GM19035 (cell line): ENCODE results near the gene MIS12.

Experiments
- ATAC-seq: cut with Tn5 transposase; IDR thresholded peaks from one replicate; pipeline ENCODE4 v1.9.1; 2021; ENCODE audit not compliant: unreplicated experiment

MIS12 gene, protein sequence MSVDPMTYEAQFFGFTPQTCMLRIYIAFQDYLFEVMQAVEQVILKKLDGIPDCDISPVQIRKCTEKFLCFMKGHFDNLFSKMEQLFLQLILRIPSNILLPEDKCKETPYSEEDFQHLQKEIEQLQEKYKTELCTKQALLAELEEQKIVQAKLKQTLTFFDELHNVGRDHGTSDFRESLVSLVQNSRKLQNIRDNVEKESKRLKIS

DNA sequence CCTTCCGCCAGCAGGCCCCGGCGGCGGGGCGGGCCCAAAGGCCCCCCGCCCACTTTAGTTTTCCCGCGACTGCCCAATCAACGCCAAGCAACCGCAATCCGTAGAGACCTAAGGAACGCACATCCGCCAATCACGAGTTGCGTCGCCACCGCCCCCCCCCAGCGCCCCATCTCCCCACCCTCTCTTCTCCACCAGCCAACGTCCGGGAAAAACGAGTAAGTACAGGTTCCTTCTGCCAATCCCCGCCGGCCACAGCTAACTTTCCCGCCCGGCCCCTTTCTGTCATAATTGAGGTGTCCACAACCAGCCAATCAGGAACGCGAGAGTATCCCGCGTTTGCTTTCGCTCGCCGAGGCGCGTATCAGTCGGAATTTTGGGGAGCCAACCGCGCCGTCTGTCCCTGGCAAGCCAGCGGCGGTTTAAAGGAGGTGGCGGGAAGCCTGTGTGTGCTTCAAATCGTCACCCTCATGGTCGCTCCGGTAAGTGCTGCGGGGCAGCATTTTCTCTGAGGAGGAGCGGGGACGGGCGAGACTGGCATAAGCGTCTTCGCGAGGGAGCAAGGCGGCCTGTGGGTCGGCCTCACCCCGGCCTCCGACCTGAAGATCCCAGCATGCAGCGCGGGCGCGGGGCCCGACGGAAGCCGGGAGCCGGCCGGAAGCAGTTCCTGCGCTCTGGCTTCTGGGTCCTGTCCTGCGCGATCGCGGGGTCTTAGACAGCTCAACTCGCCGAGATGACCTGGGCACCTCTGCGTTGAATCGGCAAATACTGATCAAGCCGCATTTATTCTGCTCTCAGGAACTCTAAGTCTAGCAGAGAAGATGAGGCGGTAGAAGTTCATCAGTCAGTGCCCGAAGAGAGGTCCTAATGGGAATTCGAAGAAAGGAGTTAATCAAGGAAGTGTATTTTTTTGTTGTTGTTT is at the start of gene MIS12:
TSS of gene MIS12 (plus strand) at position 361 of the 919 bp plus-strand sequence. CDS start 2,297 bp downstream, outside the sequence.
- ATAC-seq = peak; percentile 85

DNA sequence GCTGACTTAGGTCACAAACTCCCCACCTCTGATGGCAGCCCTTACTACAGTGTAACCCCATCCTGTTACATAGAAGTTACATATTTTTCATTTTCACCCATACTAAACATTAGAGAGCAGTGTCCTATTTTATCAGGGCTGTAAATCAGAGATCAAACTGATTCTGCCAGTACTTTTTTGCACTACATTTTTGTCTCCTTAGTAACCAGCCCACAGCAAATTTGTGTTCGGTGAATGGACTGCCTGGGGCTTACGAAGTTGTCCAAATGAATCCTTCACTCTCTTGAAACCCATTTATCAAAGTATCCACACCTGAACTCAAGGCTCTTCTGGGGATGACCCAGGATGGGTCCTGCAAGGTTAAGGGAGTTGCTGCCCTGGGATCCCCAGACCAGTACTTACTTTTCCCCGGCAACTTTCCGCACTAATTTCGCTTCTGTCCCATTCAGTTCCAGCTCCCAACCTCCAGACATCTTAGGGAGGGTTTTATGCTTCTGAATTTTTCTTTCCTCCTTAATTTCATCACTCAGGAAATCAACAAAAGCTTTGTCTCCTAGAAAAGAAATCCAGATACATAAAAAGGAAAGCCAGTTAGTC is 48.5 kb upstream of the MIS12 start:
- ATAC-seq = no peak

DNA sequence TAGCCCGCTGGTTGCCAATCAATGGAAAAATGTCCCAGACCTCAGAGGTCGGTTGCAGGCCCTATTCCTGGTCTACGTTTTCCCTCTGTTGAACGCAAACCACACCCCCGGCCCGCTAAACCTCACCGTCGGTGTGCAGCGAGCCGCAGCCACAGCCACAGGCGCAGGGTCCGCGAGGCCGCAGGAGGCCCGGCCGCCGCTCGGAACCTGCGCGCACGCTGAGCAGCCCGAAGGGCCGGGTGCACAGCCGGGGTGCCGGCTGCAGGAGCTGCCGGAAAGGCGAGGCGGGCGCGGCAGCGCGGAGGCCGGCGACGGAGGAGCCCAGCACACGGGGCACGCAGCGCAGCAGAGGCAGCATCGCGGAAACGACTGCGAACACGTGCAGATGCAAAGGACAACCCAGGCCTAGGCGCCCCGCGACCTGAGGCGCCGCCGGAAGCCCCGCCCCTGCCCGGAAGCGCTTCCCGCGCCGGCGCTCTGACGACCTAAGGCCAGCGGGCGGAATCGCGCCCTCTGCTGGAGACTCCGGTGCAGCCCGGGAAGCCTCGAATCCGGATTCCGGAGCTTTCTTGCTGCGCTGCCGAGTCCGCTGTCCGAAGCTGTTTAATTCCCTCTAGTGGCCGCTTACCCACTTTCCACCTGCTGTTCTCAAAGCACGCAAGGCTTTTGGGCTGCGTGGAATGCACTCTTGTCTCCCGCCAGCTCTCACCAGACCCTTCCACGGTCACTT is 47.5 kb upstream of the MIS12 start, which contains the start of gene C1QBP:
TSS of gene C1QBP (minus strand) at position 440 of the 730 bp plus-strand sequence. CDS start at position 358, 82 bp downstream.
- peak; percentile 85 for ATAC-seq

DNA sequence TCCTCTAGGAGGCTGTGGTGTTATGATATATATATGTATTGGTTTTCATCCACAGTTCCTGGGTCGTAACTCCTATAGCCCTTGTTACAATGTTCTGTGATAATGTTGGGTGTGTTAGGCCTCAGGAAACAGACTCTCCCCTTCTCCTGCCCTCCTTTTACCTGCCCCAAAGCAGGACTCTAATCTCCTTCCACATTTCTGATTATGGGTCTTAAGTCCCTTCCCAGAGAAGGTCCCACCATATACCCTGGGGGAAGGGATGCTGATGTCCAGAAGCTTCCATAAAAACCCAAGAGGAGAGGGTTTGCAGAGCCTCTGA is 47.0 kb upstream of the MIS12 start:
- ATAC-seq = no peak

DNA sequence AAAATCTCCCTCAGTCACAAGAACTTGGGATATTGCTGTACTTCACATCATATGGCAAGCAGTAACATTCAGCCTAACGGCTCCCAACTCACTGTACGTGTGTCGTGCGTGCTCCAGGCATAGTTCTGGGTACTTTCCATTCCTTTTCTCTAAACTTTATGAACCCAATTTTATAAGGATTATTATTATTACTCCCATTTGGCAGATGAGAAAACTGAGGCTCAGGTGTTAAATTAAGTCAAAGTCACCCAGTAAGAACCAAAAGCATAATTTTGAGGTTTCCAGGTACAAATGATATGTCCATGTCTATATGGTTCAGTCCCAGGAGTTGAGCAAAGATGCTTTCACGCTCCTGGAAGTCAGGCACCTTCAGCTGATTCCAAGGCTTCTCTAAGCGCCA is 42.6 kb upstream of the MIS12 start:
- no peak for ATAC-seq

DNA sequence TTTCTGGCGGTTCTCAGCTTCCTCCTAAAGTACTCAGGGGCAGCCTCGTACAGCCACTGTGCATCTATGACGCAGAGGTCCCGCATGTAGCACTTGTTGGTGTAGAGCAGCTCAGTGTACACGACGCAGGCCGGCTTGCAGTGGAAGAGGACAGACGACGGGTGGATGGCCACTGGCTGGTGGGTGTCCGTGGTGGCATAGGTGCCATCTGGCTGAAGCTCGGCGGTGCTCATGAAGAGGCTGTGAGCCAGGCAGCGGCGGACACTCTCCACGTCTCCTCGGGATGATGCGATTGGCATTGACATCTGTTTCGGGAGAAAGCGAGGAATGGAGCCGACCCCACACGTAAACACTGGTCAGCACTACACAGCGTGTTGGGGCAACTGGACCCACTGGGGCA is 42.2 kb upstream of the MIS12 start:
- ATAC-seq = no peak

DNA sequence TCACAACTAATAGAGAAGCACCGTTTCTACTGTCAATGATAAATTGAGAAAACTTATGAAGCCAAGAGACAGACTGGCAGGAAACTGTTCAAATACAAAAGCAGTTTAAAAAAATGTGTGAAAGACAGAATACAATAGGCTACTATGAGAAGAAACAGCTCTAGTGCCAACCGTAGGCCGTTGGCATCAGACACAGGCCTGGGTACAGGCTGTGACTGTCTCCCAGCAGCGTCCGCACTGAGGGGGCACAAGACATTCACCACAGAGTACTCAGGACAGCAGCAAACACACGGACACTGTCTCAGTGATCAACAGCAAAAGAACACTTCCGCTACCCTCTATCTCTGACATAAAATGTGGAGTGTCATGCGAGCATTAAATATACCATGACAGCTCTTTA is 39.6 kb upstream of the MIS12 start:
- no peak for ATAC-seq

DNA sequence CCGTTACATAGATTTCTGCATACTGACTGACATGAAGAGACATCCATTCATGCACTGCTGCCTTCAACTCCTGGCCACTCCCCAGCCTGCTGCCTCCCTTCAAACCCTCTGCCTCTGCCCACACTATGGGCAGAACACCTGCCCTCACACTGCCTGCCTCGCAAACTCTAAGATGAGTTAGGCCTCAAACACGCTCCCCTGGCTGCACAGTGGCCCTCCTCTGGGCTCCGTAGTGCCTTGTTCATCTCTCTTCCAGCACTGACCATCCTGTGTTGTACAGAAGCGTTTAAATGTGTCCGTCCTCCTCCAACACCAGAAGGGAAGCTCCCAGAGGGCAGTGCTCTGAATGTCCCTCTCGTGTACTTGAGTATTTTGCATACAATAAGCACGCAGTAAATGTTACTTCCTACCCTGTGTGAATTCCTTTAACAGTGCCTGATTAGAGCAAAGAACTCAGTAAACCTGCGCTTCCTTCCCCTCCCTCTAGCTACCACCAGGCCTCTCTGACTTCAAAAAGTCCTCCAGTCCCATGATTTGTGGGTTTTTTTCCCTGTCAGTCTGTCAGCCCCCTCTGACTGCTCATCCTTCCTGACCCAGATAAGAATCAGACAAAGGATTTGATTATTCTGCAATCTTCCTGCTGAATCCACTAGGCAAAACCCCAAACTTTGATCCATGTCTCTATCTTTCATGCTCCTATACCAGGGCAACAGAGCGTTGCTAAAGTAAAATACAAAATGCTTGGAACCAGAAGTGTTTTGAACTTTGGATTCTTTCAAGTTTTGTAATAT is 21.5 kb upstream of the MIS12 start:
- no peak for ATAC-seq

DNA sequence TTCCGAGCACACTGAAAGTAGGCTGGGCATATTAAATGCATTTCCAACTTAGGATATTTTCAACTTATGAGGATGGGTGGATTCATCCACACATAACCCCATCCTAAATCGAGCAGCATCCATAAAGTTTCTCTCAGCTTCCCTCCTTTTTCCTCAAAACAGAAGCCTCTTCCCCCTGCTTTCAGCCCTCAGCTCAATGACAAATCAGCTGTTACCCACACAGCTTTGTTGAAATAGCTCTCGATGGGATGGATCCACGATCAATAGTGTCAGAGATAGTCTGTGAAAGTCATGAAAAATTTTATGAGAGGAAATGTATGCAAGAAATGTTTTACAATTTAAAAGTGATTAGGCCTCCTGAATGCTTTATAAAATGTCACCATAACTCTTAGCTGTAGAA is 20.1 kb upstream of the MIS12 start:
- ATAC-seq = no peak

DNA sequence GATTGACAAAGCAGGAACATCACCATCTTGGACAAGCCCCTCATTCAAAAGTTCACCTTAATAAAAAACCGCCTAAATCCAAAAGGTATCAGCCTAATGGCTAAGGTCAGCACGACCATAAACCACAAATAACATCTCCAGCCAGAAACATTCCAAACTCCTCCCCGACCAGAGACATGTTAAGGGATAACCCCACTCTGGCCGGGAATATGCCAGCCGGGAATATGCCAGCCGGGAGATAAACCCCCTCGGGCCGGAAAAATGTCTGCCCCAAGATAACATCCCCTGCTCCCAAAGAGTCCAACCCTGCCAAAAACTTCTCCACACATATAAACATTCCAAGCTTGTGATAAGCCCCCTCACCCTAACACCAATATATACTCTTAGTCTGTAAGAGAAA is 18.9 kb upstream of the MIS12 start:
- ATAC-seq = no peak

DNA sequence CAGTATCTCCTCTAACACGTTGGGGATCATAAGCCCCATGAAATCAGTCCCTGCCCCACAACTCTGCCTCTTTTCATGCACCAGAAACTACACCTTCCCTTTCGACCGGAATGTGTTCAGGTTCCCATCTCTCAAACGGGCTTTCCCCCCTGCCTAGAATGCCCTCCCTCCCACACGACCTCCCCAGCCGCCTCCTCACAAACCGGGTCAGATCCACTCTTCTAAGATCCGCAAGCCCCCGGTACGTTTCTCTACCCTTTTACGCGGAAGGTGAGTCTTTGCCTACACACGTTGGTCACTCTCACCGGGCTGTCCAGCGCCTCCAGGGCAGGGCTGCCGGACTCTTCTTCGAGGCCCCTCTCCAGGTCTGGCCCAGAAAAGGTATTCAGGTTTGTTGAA is 18.3 kb upstream of the MIS12 start:
- peak; percentile 12 for ATAC-seq

DNA sequence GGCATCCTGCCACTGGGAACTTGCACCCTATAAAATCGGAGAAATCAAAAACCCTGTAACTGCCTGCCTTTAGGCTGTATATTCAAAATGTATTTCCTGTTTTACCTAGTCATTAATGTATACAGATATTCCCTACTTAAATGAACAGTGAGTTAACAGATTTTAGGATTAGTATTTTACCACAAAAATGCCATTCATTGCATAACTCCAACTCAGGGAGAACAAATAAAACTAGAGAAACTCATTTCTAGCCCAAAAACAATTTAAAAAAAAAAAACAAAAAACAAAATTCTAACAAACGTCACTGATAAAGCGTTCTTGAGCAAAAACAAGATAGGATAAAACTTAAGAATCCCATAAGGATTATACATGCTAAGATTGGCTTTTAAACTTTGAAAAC is 13.9 kb upstream of the MIS12 start:
- no peak for ATAC-seq

DNA sequence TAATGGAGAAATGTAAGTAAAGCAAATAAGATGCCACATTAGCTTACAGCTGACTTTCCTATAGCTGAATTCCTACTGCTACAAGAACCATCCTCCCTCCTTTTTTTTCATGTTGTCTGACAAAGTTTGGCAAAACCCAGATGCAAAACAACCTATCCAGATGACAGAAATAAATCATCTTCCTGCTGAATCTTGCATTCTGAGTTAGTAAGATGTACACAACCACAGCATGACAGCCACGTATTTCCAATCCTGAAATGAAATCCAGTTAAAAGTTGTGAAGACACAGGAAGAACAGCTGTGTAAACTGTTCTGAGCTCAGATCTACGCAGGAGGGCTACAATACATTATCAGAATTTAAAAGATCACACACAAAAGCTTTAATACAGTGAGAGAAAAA is 12.5 kb upstream of the MIS12 start:
- no peak for ATAC-seq

DNA sequence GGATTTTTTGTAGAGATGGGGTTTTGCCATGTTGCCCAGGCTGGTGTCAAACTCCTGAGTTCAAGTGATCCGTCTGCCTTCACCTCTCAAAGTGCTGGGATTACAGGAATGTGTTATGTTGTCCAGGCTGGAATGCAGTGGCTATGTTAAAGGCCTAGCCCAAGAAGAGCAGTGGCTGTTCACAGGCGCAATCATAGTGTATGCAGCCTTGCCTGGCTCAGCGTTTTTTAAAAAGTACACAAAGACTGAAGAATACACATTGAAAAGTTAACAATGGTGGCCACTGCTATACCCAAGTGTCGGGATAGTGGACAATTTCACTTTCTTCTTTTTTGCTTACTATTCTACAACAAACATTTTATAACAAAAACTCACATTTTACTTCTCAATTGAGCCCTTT is 7.4 kb upstream of the MIS12 start:
- no peak for ATAC-seq

DNA sequence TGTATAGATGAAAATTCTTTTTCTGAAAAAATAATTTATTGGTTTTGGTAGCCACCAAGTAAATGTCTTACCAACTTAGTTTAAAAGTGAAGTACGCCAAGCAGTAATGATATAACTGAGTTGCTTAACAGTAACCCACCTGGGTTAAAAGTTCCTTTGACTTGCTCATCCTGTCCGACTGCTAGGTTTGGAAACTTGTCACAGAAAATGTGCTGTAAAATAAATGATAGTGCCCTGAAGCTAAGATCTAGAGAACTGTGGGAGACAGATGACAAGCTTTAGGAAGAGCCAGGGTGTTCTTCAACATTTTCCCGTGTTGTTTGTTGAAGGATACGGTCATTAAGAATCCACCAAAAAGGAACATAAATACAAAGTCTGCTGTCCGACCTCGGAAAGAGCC is 5.4 kb upstream of the MIS12 start:
- no peak for ATAC-seq

DNA sequence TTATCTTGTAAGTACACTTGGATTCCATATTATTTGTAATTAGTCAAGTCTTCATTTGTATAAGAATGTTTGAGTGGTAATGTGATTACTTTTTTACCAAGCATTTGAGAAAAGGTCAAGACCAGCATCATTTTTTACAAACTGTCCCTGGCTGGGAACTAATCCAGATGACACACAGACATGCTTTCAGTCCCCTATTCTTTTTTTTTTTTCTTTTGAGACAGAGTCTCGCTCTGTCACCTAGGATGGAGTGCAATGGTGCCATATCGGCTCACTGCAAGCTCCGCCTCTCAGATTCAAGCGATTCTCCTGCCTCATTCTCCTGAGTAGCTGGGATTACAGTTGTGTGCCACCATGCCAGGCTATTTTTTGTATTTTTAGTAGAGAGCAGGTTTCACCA is 4.9 kb upstream of the MIS12 start:
- ATAC-seq = no peak

DNA sequence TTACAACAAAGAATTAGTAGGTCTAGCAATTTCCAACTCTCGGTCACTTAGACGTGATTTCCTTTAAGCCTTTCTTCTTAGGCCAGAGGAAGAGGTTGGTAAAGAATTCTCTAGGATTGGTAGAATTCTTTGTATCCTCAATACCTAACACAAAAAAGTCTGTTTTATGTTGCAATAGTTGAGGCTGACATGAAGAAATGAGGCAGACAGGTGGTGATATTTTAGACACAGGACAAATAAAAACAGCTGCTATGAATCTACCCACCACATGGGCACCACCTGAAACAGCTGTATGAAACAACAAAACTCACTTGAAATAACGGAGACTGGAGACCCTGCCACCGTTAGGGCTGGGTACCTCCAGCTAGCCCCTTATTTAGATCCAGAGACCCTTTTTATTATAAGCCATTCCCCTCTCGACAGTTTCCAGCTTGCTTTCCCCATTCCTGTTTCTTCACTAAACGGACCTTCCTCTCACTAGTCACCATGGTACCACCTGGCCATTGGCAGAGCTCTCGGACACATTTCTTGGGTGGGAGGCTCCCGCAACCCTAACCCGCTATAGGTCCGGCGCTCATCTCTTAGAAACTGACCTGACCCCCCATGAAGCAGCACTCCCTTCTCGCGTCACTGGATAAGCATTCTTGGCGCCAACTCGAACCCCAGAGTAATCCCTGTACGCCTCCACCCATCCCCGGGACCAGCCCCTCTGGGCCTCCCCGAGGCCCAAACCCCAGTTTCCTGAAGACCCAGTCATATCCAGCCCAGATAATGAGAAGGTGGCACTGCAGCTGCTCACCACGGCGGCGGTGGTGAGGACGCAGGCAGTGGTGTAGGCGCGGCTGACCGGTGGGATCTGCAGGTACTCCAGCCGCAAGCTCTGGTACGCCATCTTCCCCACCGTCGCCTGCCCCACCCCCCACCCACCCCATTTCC is 828 bp upstream of the MIS12 start, which contains the start of gene DERL2:
TSS of gene DERL2 (minus strand) at position 909 of the 936 bp plus-strand sequence. CDS start at position 892, 17 bp downstream.
- ATAC-seq = peak; percentile 32

DNA sequence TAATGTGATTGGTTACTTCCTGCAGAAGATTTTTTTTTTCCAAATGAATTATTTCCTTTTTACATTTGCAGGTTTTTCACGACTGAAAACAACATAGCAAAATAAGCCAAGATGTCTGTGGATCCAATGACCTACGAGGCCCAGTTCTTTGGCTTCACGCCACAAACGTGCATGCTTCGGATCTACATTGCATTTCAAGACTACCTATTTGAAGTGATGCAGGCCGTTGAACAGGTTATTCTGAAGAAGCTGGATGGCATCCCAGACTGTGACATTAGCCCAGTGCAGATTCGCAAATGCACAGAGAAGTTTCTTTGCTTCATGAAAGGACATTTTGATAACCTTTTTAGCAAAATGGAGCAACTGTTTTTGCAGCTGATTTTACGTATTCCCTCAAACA is 2.4 kb downstream of the MIS12 start:
- no peak for ATAC-seq

DNA sequence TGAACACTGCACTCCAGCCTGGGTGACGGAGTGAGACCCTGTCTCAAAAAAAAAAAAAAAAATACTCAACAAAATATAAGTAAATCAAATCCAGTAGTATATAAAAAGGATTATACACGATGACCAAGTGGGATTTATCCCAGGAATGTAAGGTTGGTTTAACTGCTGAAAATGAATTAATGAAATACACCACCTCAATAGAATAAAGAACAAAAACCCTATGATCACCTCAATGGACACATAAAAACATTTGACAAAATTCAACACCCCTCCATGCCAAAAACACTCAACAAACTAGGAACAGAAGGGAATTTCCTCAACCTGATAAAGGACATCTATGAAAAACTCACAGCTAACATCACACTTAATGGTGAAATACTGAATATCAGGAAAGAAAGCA is 6.6 kb downstream of the MIS12 start:
- ATAC-seq = no peak
